Thoracic aorta (tissue), 2 donors: ENCODE data around the gene CTH. TPM values are rescaled to one million over a fixed set of nuclear protein-coding genes. Genes with fewer than 3 reads are reported as not detected.
A peak's percentile ranks its signal among the peaks of the same experiment; 100 is the strongest.
"Not testable (repeated sequence)": the region's sequence is repeated elsewhere in the genome, so short reads cannot be mapped to it uniquely, and the experiment has no call there.

Experiments used
- ATAC-seq: fragments of 150-250 bp; one replicate; pipeline ENCODE4 v1.8.0; 2017; ENCODE audit warnings: low read depth; ENCODE audit not compliant: insufficient number of reproducible peaks, low FRiP score
- DNase-seq: peaks from one replicate; pipeline ENCODE4 v3.0.0-alpha.2; 2020; ENCODE audit warnings: low spot score
- H3K27ac ChIP-seq, 2 donors: fragments of 200-600 bp; sonication (generic); 1 replicate in 1 of 2; 2 replicates in 1 of 2; pipeline ENCODE4 v1.5.1; 2016; ENCODE audit warnings: mild to moderate bottlenecking in 2 of 2, moderate library complexity in 2 of 2
- H3K27me3 ChIP-seq: fragments of 200-600 bp; sonication (generic); replicated peaks from 2 replicates; pipeline ENCODE4 v1.6.0; 2016; ENCODE audit warnings: mild to moderate bottlenecking; ENCODE audit not compliant: insufficient read depth
- H3K36me3 ChIP-seq: fragments of 200-600 bp; sonication (generic); one replicate; pipeline ENCODE4 v1.5.1; 2016
- H3K4me1 ChIP-seq, 2 donors: fragments of 200-600 bp; sonication (generic); 1 replicate in 1 of 2; 2 replicates in 1 of 2; pipeline versions ENCODE4 v1.5.1 to v1.6.0; 2016; ENCODE audit warnings: low read depth in 2 of 2, mild to moderate bottlenecking in 1 of 2; ENCODE audit not compliant: control insufficient read depth in 1 of 2
- H3K4me3 ChIP-seq: fragments of 200-600 bp; sonication (generic); 2 replicates; pipeline ENCODE4 v1.5.1; 2016; ENCODE audit warnings: mild to moderate bottlenecking
- H3K9me3 ChIP-seq: fragments of 200-600 bp; sonication (generic); 2 replicates; pipeline ENCODE4 v1.5.1; 2016
- total RNA-seq, 2 donors: library from RNA; depleted of rRNA; stranded (reverse); fragments of >200 nt; gene quantifications; one replicate each; pipeline versions ENCODE4 v1.1.0 to v1.2.3, GENCODE V29; 2016
- TF ChIP-seq, protein P1 (sequence below): fragments of 200-600 bp; sonication (generic); IDR thresholded peaks from one replicate; pipeline ENCODE4 v1.5.1; 2019; ENCODE audit warnings: antibody characterized with exemption

CTH gene
- 1 to 10 TPM in 1 of 2 donors, under 1 TPM in 1; 0.81 to 4.4 TPM for total RNA-seq

GRCh38 chr1:70410604-70411359, at the start of gene CTH:
Gene CTH (plus strand): TSS chr1:70411268. CDS start chr1:70411416, 148 bp downstream.
- Histone ChIP-seq H3K4me1 (peaks cover 9 to 20% of the 10 kb centered on the region in 2 donors), H3K36me3 (peaks cover 3% of the 10 kb centered on the region), H3K9me3 (no peaks in the 10 kb centered on the region), H3K4me3 (peak within 1 kb of the TSS; percentile 83), H3K27ac (peak within 1 kb of the TSS; percentile 88 to 94), H3K27me3 (no peaks in the 10 kb centered on the region)
- ATAC-seq (peak; percentile 98), DNase-seq (peak; percentile 91)
- TF ChIP-seq, protein P1, sequence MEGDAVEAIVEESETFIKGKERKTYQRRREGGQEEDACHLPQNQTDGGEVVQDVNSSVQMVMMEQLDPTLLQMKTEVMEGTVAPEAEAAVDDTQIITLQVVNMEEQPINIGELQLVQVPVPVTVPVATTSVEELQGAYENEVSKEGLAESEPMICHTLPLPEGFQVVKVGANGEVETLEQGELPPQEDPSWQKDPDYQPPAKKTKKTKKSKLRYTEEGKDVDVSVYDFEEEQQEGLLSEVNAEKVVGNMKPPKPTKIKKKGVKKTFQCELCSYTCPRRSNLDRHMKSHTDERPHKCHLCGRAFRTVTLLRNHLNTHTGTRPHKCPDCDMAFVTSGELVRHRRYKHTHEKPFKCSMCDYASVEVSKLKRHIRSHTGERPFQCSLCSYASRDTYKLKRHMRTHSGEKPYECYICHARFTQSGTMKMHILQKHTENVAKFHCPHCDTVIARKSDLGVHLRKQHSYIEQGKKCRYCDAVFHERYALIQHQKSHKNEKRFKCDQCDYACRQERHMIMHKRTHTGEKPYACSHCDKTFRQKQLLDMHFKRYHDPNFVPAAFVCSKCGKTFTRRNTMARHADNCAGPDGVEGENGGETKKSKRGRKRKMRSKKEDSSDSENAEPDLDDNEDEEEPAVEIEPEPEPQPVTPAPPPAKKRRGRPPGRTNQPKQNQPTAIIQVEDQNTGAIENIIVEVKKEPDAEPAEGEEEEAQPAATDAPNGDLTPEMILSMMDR, result no peak

DNA sequence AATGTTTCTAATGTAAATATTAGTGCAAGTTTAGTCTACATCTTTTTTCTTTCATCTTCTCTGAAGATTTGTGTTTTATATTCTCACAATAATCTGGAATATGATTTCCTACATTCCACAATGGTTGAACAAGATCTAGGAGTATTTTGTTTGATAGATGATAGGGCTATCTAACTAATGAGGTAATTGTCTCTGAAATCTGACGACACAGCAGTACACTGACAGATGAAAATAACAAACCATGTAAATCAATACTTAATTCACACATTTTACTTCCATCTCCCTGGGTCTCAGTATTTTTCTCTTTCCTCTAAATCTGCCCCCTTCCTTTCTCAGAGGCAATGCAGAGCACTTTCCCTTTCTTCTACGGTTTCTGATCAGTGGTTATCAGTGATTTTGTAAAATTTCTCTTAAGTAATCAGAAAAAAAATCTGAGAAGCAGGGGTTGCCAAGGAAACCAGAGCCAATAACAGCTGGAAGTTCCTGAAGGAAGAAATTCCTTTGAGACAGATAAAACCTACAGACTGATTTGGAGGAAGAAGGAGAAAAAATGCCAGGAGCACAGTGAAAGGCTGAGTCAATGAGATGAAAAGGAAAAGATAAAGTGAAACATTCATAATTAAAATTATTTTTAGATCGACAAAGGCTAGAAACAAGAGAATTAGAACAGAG, 49.2 kb upstream of the CTH start:
- H3K36me3 ChIP-seq, result no peaks in the 10 kb centered on the region
- ATAC-seq, result no peak
- H3K27ac ChIP-seq, result no peak overlapping the region
- no peak for DNase-seq
- no peaks in the 10 kb centered on the region for H3K9me3 ChIP-seq
- H3K4me1 ChIP-seq, result no peaks in the 10 kb centered on the region
- TF ChIP-seq, protein P1, result no peak
- no peak overlapping the region for H3K4me3 ChIP-seq
- H3K27me3 ChIP-seq, result no peaks in the 10 kb centered on the region

DNA sequence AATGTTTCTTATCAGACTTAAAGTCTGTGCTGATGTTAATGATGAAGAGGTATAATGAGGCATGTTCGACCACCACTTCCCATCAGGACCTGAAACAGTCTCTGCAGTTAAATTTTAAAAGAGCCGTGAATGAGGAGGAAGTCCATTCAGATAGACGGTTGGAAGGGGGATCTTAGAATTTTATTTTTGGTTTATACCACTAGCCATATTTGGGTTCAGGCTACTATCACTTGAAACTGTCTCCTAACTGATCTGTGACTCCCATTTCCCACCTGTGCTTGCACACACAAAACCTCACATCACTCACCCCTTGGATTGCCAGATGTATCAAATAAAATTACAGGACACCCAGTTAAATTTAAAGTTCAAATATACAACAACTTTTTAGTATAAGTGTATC, 46.6 kb upstream of the CTH start:
- ATAC-seq, result no peak
- DNase-seq, result no peak
- no peaks in the 10 kb centered on the region for H3K27me3 ChIP-seq

DNA sequence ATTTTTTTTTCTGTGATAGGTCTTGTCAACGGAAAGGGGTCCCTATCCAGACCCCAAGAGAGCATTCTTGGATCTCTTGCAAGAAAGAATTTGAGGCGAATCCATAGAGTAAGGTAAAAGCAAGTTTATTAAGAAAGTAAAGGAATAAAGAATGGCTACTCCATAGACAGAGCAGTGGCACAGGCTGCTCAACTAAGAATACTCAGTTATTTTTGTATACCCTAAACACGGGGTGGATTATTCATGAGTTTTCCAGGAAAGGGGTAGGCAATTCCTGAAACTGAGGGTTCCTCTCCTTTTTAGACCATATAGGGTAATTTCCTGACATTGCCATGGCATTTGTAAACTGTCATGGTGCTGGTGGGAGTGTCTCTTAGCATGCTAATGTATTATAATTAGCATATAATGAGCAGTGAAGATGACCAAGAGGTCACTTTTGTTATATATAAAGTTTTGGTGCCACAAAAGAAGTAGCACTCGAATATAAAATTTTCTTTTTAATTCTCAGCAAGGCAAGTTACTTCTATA, 44.6 kb upstream of the CTH start:
- H3K27ac ChIP-seq, H3K9me3 ChIP-seq, H3K4me3 ChIP-seq, DNase-seq, H3K4me1 ChIP-seq, ATAC-seq, H3K27me3 ChIP-seq, H3K36me3 ChIP-seq: not testable (repeated sequence)

More for the DNA sequence above, 46.6 kb upstream of the CTH start:
- no peak overlapping the region for H3K27ac ChIP-seq
- H3K4me3 ChIP-seq, result no peak overlapping the region
- H3K9me3 ChIP-seq, result no peaks in the 10 kb centered on the region
- TF ChIP-seq, protein P1, result no peak
- H3K4me1 ChIP-seq, result no peaks in the 10 kb centered on the region
- H3K36me3 ChIP-seq, result no peaks in the 10 kb centered on the region

DNA sequence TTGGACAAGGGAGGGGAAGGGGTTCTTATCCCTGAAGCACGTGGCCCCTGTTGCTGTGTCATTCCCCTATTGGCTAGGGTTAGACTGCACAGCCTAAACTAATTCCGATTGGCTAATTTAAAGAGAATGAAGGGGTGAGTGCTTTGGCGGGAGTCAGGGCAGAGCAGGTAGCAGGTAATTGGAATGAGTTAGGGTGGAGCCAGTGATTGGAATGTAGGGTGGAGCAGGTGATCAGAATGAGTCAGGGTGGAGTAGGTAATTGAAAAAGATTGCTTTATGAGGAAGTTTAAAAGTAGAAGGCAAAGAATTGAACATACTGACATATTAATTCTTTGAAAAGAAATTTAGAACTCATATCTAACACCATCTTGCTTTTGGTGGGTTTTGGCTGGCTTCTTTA, 44.1 kb upstream of the CTH start:
- not testable (repeated sequence) for H3K27me3 ChIP-seq, DNase-seq, H3K4me3 ChIP-seq, H3K4me1 ChIP-seq, H3K36me3 ChIP-seq, H3K9me3 ChIP-seq, ATAC-seq, H3K27ac ChIP-seq

GRCh38 chr1:70367397-70367796, 43.7 kb upstream of the CTH start:
- DNase-seq, H3K4me1 ChIP-seq, H3K36me3 ChIP-seq, ATAC-seq, H3K27ac ChIP-seq, H3K9me3 ChIP-seq, H3K4me3 ChIP-seq, H3K27me3 ChIP-seq: not testable (repeated sequence)

- not testable (repeated sequence) for H3K4me3 ChIP-seq, H3K27ac ChIP-seq, ATAC-seq, H3K27me3 ChIP-seq, H3K4me1 ChIP-seq, H3K36me3 ChIP-seq, H3K9me3 ChIP-seq, DNase-seq
These were observed 39.5 kb upstream of the CTH start for GRCh38 chr1:70371586-70371985.
